ENCODE measurements around the gene ENTPD8.
"Not testable (repeated sequence)": the region's sequence is repeated elsewhere in the genome, so short reads cannot be mapped to it uniquely, and the experiment has no call there.

GRCh38 chr9:137410236-137410890 is 30.8 kb downstream of the ENTPD8 start:
- TF ChIP-seq CTCF (conservative IDR thresholded peaks at IDR 0.05 in 1 of 2, IDR thresholded peaks at IDR 0.05 in 1 of 2; ENCODE audit: low read depth in 1 of 2, low read length in 2 of 2); EZH2 (IDR thresholded peaks at IDR 0.05; ENCODE audit: low read length, missing control alignments): not testable (repeated sequence)

Data from fibroblast of lung (primary cell).